HCT116 (cell line): ENCODE data around the gene LRP2BP. TPM values are rescaled to one million over a fixed set of nuclear protein-coding genes. Genes with fewer than 3 reads are reported as not detected.

ENCODE experiments used
- ATAC-seq: fragments of 200-7000 bp; cut with Tn5 transposase; 2 replicates; pipeline ENCODE4 v1.9.1; 2020; ENCODE audit warnings: mild to moderate bottlenecking, moderate library complexity
- BruUV-seq: library from RNA; stranded (reverse); fragments of 400-500 nt; replicated peaks from 2 replicates; lab custom pipeline; 2021; lab: Mats Ljungman, UMichigan
- CTCF ChIA-PET: fragments of 300-600 bp; sonication (Branson Sonifier 250); formaldehyde crosslinking; loops from one replicate; lab custom pipeline; 2021; ENCODE audit warnings: antibody characterized with exemption; lab: Charles Lee
- POLR2A ChIA-PET: fragments of 300-600, 350-600 bp; sonication (Branson Sonifier 250); formaldehyde crosslinking; loops from one replicate; lab custom pipeline; 2021; ENCODE audit warnings: antibody characterized with exemption; lab: Charles Lee
- RAD21 ChIA-PET, 2 experiments: fragments of 300-600 bp; sonication (Branson Sonifier 250); formaldehyde crosslinking; loops; one replicate each; lab custom pipeline; 2023; ENCODE audit warnings: low total read pairs in 2 of 2; ENCODE audit not compliant: uncharacterized antibody in 2 of 2, unreplicated experiment in 2 of 2, low non-redundant PET in 1 of 2; lab: Charles Lee
- DNase-seq: peaks from one replicate; pipeline ENCODE4 v3.0.0-alpha.2; 2010; ENCODE audit warnings: low read depth, low spot score
- H2AFZ ChIP-seq: fragments of 200-600 bp; shearing (Covaris generic), sonication (generic); 2 replicates; pipeline ENCODE4 v1.6.1; 2017; ENCODE audit warnings: low read depth, mixed run types, mixed read lengths, antibody characterized with exemption, low read length; ENCODE audit not compliant: poor library complexity, severe bottlenecking
- H3K27ac ChIP-seq: 2 replicates; pipeline ENCODE4 v1.5.1; 2012; ENCODE audit warnings: low read depth, low read length
- H3K27me3 ChIP-seq: fragments of 200-600 bp; sonication (generic); 2 replicates; pipeline ENCODE4 v1.6.1; 2016; ENCODE audit warnings: mixed run types, low read length, mixed read lengths; ENCODE audit not compliant: insufficient read depth
- H3K36me3 ChIP-seq, 2 experiments: fragments of 200-500 bp in 1 of 2; fragments of 200-600 bp in 1 of 2; sonication (Bioruptor generic) in 1 of 2; sonication (generic) in 1 of 2; 2 replicates each; pipeline versions ENCODE4 v1.5.1 to v1.6.1; 2014 to 2016; ENCODE audit warnings: low read length in 2 of 2, inconsistent platforms in 1 of 2, mixed read lengths in 1 of 2, mixed run types in 1 of 2; ENCODE audit not compliant: insufficient read depth in 2 of 2, control insufficient read depth in 1 of 2
- H3K4me1 ChIP-seq, 2 experiments: fragments of 200-600 bp in 1 of 2; sonication (generic) in 1 of 2; 2 replicates each; pipeline versions ENCODE4 v1.5.1 to v1.6.1; 2012 to 2017; ENCODE audit warnings: low read length in 2 of 2, inconsistent platforms in 1 of 2, mild to moderate bottlenecking in 1 of 2, mixed read lengths in 1 of 2, mixed run types in 1 of 2, moderate library complexity in 1 of 2; ENCODE audit not compliant: insufficient read depth in 2 of 2, control insufficient read depth in 1 of 2
- H3K4me2 ChIP-seq: fragments of 200-600 bp; sonication (generic); 2 replicates; pipeline ENCODE4 v1.6.1; 2017; ENCODE audit warnings: mixed run types, low read length, mixed read lengths
- H3K4me3 ChIP-seq, 2 experiments: fragments of 200-600 bp in 1 of 2; sonication (generic) in 1 of 2; replicated peaks in 1 of 2; 2 replicates each; pipeline ENCODE4 v1.5.1; 2011 to 2016; ENCODE audit warnings: low read length in 2 of 2, control low read depth in 1 of 2, low read depth in 1 of 2, mild to moderate bottlenecking in 1 of 2, mixed read lengths in 1 of 2, mixed run types in 1 of 2
- H3K79me2 ChIP-seq: fragments of 200-600 bp; sonication (generic); 2 replicates; pipeline ENCODE4 v1.6.1; 2017; ENCODE audit warnings: mild to moderate bottlenecking, mixed run types, low read length, moderate library complexity, mixed read lengths; ENCODE audit not compliant: insufficient read depth
- H3K9ac ChIP-seq: fragments of 200-600 bp; sonication (generic); 2 replicates; pipeline ENCODE4 v1.6.1; 2016; ENCODE audit warnings: low read length, mixed read lengths
- H3K9me2 ChIP-seq: fragments of 200-600 bp; sonication (generic), shearing (Covaris generic); 2 replicates; pipeline ENCODE4 v1.6.1; 2017; ENCODE audit warnings: mixed run types, mild to moderate bottlenecking, moderate library complexity; ENCODE audit not compliant: insufficient read depth
- H3K9me3 ChIP-seq, 2 experiments: fragments of 200-500 bp in 1 of 2; fragments of 200-600 bp in 1 of 2; sonication (Bioruptor generic) in 1 of 2; sonication (generic) in 1 of 2; 2 replicates each; pipeline ENCODE4 v1.6.1; 2014 to 2017; ENCODE audit warnings: low read length in 2 of 2, mixed read lengths in 2 of 2, inconsistent platforms in 1 of 2, low read depth in 1 of 2, mild to moderate bottlenecking in 1 of 2, mixed run types in 1 of 2, moderate library complexity in 1 of 2; ENCODE audit not compliant: control insufficient read depth in 1 of 2, insufficient read depth in 1 of 2
- H4K20me1 ChIP-seq: fragments of 200-600 bp; sonication (generic), shearing (Covaris generic); 2 replicates; pipeline ENCODE4 v1.6.1; 2017; ENCODE audit warnings: mixed run types, mild to moderate bottlenecking, moderate library complexity; ENCODE audit not compliant: insufficient read depth
- ATF3 ChIP-seq: IDR thresholded peaks from 2 replicates; pipeline ENCODE4 v1.6.1; 2012
- CTCF ChIP-seq, 3 experiments: fragments of 200-600 bp in 1 of 3; sonication (generic) in 1 of 3; IDR thresholded peaks in 2 of 3; conservative IDR thresholded peaks in 1 of 3; 2 replicates each; pipeline ENCODE4 v1.5.1; 2012 to 2017; ENCODE audit warnings: low read depth in 2 of 3, low read length in 2 of 3, antibody characterized with exemption in 1 of 3, borderline replicate concordance in 1 of 3, control low read depth in 1 of 3, mild to moderate bottlenecking in 1 of 3, mixed read lengths in 1 of 3, mixed run types in 1 of 3, moderate library complexity in 1 of 3; ENCODE audit not compliant: insufficient read depth in 1 of 3
- EGR1 ChIP-seq: IDR thresholded peaks from 2 replicates; pipeline ENCODE4 v1.6.1; 2012; ENCODE audit warnings: low read depth
- FOSL1 ChIP-seq: IDR thresholded peaks from 2 replicates; pipeline ENCODE4 v1.6.1; 2012; ENCODE audit warnings: low read depth
- POLR2A ChIP-seq: IDR thresholded peaks from 2 replicates; pipeline ENCODE4 v1.7.0; 2011; ENCODE audit warnings: borderline replicate concordance; ENCODE audit not compliant: insufficient read depth, insufficient read length; ENCODE audit errors: extremely low read depth
- SP1 ChIP-seq: IDR thresholded peaks from 2 replicates; pipeline ENCODE4 v1.6.1; 2012; ENCODE audit warnings: low read depth
- ZNF274 ChIP-seq: fragments of 200-500 bp; sonication (Bioruptor generic); IDR thresholded peaks from 2 replicates; pipeline ENCODE4 v1.6.1; 2014; ENCODE audit warnings: mild to moderate bottlenecking, low read depth, low read length, inconsistent platforms
- intact Hi-C: fragments of 100-400 bp; cut with micrococcal nuclease; formaldehyde crosslinking; loops from 2 replicates; pipeline ENCODE4 v1.10.0; 2022
- total RNA-seq: library from RNA; stranded (reverse); gene quantifications from one replicate; pipeline ENCODE4 v1.2.1, GENCODE V29; 2021; ENCODE audit not compliant: unreplicated experiment

The LRP2BP gene
- total RNA-seq, 1 experiment from 2014 or later = 2.9 TPM

GRCh38 chr4:185351691-185352090 is 44.0 kb downstream of the LRP2BP start (continued):
- no peak for TF ChIP-seq CTCF (IDR thresholded peaks at IDR 0.05 in 2 of 3, conservative IDR thresholded peaks at IDR 0.05 in 1 of 3; ENCODE audit: borderline replicate concordance in 1 of 3, insufficient read depth in 1 of 3, low read depth in 2 of 3, low read length in 2 of 3)
- no peak for TF ChIP-seq EGR1
- TF ChIP-seq ZNF274 = no peak
- TF ChIP-seq FOSL1 = no peak

- peaks cover 2 to 9% of the 10 kb centered on the region in 2 experiments; a peak in 3 of 4 replicates for H3K36me3 ChIP-seq
- intact Hi-C loops = no loop called here
- H3K27me3 ChIP-seq = no peaks in the 10 kb centered on the region
These were observed 48.6 kb downstream of the LRP2BP start for GRCh38 chr4:185346975-185347601.

More at GRCh38 chr4:185346975-185347601, 48.6 kb downstream of the LRP2BP start:
- no peak for DNase-seq
- no peaks in the 10 kb centered on the region for H3K9me2 ChIP-seq
- H3K4me2 ChIP-seq = no peak overlapping the region
- H3K4me1 ChIP-seq = no peaks in the 10 kb centered on the region
- no peak for ATAC-seq
- TF ChIP-seq ATF3 (no peak), SP1 (no peak), EGR1 (no peak), POLR2A (no peak)
- H3K9ac ChIP-seq = no peak overlapping the region
- RAD21 ChIA-PET = no interaction called here
- H3K79me2 ChIP-seq = no peaks in the 10 kb centered on the region
- no peak overlapping the region for H3K27ac ChIP-seq
- CTCF ChIA-PET = no interaction called here
- BruUV-seq = no TSS peak
- H3K4me3 ChIP-seq = no peak overlapping the region
- H4K20me1 ChIP-seq = no peaks in the 10 kb centered on the region
- H2AFZ ChIP-seq = no peak overlapping the region
- no peaks in the 10 kb centered on the region for H3K9me3 ChIP-seq
- POLR2A ChIA-PET = no interaction called here
